ENCODE results near the gene ELANE.

- TF ChIP-seq, protein P1, sequence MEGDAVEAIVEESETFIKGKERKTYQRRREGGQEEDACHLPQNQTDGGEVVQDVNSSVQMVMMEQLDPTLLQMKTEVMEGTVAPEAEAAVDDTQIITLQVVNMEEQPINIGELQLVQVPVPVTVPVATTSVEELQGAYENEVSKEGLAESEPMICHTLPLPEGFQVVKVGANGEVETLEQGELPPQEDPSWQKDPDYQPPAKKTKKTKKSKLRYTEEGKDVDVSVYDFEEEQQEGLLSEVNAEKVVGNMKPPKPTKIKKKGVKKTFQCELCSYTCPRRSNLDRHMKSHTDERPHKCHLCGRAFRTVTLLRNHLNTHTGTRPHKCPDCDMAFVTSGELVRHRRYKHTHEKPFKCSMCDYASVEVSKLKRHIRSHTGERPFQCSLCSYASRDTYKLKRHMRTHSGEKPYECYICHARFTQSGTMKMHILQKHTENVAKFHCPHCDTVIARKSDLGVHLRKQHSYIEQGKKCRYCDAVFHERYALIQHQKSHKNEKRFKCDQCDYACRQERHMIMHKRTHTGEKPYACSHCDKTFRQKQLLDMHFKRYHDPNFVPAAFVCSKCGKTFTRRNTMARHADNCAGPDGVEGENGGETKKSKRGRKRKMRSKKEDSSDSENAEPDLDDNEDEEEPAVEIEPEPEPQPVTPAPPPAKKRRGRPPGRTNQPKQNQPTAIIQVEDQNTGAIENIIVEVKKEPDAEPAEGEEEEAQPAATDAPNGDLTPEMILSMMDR (conservative IDR thresholded peaks at IDR 0.05; ENCODE audit: low read length): no peak
- TF ChIP-seq EZH2phosphoT487 (IDR thresholded peaks at IDR 0.05; ENCODE audit: borderline replicate concordance): no peak
These were observed 26.0 kb upstream of the ELANE start for GRCh38 chr19:825897-826644.
